ENCODE measurements around the gene EXOC6B.

GRCh38 chr2:72128843-72129227 lies 697.0 kb downstream of the EXOC6B start:
- TF ChIP-seq, protein P1, sequence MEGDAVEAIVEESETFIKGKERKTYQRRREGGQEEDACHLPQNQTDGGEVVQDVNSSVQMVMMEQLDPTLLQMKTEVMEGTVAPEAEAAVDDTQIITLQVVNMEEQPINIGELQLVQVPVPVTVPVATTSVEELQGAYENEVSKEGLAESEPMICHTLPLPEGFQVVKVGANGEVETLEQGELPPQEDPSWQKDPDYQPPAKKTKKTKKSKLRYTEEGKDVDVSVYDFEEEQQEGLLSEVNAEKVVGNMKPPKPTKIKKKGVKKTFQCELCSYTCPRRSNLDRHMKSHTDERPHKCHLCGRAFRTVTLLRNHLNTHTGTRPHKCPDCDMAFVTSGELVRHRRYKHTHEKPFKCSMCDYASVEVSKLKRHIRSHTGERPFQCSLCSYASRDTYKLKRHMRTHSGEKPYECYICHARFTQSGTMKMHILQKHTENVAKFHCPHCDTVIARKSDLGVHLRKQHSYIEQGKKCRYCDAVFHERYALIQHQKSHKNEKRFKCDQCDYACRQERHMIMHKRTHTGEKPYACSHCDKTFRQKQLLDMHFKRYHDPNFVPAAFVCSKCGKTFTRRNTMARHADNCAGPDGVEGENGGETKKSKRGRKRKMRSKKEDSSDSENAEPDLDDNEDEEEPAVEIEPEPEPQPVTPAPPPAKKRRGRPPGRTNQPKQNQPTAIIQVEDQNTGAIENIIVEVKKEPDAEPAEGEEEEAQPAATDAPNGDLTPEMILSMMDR (IDR thresholded peaks at IDR 0.05), result no peak
- TF ChIP-seq ZFX (IDR thresholded peaks at IDR 0.05; ENCODE audit: borderline replicate concordance), result no peak
